GM18951 (cell line): ENCODE data around the gene TARS3.

Source experiments
- POLR2A ChIP-seq: IDR thresholded peaks from 4 replicates; pipeline ENCODE4 v1.6.1; 2011; ENCODE audit warnings: mild to moderate bottlenecking; ENCODE audit not compliant: insufficient read length, insufficient read depth; ENCODE audit errors: extremely low read depth
- in situ Hi-C: fragments of 300-500 bp; cut with MboI; formaldehyde crosslinking; loops from one replicate; pipeline ENCODE4 v1.12.0; 2022; ENCODE audit warnings: low sequenced_read_pairs, mixed read lengths, inconsistent platforms; ENCODE audit not compliant: unreplicated experiment

TARS3 gene

GRCh38 chr15:101618851-101619614 is 105.2 kb downstream of the TARS3 start:
- TF ChIP-seq POLR2A = no peak
- in situ Hi-C loops = no loop called here

DNA sequence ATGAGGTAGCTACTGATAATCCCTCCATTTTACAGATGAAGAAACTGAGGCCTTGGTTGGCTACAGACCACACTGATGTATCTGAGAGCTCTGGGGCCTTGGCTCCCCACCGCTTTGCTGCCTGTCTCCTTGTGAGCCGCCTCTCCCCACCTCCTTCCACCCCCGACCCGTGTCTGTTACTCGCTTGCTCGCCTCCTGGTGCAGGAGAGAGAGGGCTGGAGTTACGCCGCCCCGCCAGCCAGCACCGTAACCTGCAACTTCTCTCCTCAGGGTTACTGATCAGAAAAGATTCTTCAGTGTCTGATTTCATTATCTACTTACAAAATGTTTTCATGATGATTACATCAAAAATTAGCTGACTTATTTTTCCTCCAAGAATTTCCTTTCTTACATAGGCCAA is 106.2 kb downstream of the TARS3 start:
- no peak for TF ChIP-seq POLR2A
- in situ Hi-C loops = no loop called here

DNA sequence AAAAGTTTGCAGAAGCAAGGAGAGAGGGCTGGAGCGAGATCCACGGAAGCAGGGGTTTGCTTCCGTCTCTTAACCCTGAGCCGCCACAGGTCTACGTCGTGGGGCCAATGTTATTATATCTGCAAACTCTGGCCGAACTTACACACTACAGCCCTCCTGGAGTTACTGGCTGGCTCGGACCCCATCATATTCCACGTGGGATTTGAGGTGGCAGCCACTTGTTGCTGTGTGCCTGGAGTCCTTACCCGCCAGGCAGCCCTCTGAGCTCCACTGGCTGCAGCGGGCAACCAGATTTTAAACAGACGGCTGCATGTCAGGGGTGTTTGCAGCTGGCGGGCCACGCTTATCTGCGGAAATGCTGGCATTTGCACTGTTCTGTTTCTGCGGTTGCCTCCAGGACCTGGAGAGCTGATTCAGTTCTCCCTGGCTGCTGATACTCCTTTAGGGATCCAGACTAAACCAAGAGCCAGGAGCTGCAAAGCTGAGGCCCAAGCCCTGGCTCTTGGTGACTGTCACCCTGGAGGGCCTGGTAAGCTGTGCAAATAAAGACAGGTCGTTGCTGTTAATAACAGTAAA is 106.8 kb downstream of the TARS3 start:
- no peak for TF ChIP-seq POLR2A
- in situ Hi-C loops = no loop called here

- in situ Hi-C loops = no loop called here
- TF ChIP-seq POLR2A = no peak
Observed at GRCh38 chr15:101615986-101616848, 108.1 kb downstream of the TARS3 start.

DNA sequence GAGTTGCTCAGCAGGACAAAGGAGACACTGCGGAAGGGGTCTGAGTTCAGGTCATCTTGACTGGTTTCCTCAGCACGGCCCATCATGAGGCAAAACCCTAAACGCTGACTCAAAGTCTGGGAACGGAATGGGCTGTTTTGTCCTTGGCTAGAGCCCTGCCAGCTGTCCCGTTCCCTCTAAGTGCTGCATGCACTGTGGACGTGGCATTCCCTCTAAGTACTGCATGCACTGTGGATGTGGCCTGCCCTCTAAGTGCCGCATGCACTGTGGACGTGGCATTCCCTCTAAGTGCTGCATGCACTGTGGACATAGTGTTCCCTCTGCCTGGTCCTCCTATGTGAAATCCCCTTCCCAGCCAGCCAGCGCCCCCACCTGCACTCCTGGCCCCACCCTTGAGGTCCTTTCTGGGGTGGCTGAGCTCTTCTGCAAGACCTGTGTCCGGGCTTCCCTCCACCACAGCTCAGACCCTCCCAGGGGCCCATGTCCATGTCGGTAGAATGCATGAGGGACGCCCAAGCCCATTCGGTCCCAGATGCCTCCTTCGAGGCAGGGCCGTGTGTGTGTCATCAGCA is 108.8 kb downstream of the TARS3 start:
- in situ Hi-C loops = no loop called here
- no peak for TF ChIP-seq POLR2A

DNA sequence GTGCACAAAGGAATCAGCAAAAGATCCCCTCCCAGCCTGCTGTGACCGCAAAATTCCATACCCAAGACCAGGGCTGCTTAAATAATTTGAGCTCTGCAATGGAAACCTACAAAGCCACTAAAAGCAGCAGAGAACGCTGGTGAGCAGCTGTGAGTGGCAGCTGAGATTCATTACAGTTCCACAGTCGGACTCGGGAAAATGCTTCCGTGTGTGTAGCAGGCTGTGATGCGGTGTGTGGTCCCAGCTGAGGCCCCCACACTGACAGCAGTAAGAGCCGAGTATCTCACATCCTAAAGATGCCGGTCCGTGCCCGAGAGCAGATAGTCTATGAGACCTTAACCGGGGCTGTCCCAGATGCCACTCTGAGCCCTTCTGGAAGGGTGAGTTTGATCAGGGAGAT is 109.5 kb downstream of the TARS3 start:
- TF ChIP-seq POLR2A = no peak
- in situ Hi-C loops = no loop called here

DNA sequence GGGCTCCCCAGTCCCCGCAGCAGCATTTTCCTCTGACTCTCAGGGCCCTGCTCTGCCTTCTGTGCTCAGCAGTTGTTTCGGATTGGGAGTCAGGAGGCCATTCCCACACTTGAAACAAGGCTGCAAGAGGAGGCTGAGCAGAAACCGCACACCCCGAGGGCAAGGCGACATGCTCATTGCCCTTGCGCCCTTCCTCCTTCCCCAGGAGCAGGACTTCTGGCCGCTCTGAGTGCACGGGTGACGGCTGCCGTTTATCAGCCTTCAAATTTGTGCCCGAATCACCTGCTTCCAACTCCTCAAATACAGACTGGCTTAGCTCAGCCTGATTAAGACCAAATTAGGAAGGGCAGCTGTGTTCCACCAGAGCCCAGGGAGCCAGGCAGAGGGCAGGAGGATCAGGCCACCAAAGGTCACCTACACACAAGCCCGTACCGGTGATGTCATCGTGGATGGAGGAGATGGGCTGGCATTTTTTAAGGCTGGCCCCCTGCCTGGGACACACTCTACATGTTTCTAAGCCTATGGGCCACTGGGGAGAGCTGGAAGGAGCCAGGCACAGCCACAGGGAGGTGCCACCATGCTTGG is 110.2 kb downstream of the TARS3 start:
- no peak for TF ChIP-seq POLR2A
- in situ Hi-C loops = no loop called here

DNA sequence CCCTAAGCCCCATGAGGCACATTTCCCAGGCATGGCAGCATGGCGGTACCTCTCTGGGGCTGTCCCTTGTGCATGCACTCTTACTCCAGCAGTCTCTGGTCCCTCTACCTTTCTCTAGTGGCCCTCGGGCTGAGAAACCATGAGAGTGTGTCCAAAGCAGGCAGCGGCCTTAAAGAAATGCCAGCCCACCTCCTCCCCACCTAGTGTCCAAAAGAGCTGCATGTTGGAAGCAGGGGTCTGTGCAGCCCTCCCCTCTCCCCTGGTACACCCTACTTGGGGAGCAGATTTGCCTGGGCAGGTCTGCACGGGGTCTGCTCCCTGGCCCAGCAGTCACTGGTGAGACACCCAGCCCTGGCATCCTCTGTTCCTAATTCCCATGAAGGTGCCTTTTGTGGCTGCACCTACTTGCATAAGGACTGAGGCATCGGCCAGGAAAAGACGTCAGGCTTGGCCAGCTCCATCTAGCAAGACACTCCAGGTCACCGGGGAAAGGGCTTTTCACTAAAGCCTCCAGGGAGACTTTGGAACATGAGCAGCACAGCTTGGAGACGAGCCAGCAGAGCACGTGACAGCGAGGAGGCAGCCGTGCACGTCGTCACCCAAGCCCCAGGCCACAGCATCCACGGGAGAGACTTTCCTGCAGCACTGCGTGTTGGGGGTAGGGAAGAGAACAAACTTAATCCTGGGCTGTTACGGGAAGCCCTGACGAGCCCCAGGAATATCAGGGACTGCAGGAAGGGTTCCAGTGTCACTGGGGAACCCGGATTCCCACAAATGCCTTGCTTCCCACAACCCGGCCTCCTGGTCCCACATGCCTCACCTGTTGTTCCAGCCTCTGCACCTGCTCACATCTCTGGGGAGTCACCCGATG is 110.9 kb downstream of the TARS3 start:
- TF ChIP-seq POLR2A = no peak
- in situ Hi-C loops = no loop called here

- in situ Hi-C loops = no loop called here
- TF ChIP-seq POLR2A = no peak
Observed at GRCh38 chr15:101612676-101613075, 111.6 kb downstream of the TARS3 start.

DNA sequence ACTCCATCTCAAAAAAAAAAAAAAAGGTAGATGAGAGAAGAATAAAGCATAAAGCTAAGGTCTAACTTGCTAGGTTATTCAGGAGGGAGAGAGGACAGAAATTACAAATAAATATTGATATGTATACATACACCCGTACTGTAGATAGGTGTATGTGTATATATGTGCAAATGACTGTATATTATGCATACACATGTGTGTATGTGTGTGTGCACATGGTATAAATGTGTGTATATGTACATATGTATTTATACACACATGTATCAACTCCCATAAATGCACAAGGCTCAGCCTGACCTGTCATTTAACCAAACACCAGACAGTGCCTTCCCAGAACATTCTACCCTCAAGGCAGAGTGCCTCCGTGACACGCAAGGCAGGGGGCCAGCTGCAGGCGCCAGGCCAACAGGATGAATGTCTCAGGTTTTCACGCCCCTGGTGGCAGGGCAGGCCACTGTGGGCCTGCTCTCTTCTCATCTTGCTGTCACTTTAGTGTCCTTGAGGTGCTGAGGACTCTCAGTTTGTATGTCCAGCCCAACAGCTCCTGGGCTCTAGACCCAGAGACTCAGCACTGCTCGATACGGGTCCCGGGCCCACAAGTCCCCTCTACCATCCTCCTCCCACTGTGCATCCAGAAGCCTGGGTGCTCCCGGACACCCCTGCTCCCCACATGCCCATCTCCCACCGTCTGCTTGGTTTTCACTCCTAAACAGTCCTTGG is 112.5 kb downstream of the TARS3 start:
- in situ Hi-C loops = no loop called here
- TF ChIP-seq POLR2A = no peak

- in situ Hi-C loops = no loop called here
- TF ChIP-seq POLR2A = no peak
Observed at GRCh38 chr15:101611007-101611406, 113.3 kb downstream of the TARS3 start.

DNA sequence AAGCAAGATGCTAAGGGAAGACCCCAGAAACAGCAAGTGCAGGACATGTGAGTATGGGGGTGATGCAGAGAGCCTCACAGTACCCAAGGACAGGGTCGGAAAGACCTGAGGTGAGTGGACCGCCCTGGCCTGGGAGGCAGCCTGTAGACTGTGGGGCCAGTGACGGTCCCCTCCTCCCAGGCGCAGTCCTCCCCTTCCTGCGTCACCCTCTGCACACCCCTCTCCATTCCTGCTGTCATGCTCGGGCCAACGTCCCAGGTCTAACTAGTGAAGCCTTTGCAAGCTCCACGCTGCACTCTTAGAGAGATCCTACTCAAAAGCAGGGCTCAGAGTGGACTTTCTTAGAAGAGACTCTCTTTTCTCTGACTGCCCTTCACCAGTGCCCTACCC is 113.7 kb downstream of the TARS3 start:
- TF ChIP-seq POLR2A = no peak
- in situ Hi-C loops = no loop called here
